Stimulated activated CD4-positive, alpha-beta T cell treated with anti-CD3 and anti-CD28 coated beads, Interleukin-2, amount 100 ng/mL, for 48 hours (primary cell): ENCODE results near the gene NCK2.
"Not testable (repeated sequence)": the region's sequence is repeated elsewhere in the genome, so short reads cannot be mapped to it uniquely, and the experiment has no call there.

Experiments used
- DNase-seq, 2 donors: peaks; one replicate each; pipeline ENCODE4 v3.0.0-alpha.2; 2020

The NCK2 gene

DNA sequence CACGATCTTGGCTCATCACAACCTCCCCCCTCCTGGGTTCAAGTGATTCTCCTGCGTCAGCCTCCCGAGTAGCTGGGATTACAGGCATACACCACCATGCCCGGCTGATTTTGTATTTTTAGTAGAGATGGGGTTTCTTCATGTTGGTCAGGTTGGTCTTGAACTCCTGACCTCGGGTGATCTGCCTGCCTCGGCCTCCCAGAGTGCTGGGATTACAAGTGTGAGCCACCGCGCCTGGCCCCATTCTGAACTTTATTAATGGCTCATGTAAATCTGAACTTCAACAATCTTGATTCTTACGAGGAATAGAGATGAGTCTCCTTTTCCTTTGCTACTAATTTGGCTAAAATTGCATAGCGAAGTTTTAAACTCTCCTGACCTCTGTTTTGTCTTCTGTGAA is 12.2 kb downstream of the NCK2 start:
- not testable (repeated sequence) for DNase-seq

DNA sequence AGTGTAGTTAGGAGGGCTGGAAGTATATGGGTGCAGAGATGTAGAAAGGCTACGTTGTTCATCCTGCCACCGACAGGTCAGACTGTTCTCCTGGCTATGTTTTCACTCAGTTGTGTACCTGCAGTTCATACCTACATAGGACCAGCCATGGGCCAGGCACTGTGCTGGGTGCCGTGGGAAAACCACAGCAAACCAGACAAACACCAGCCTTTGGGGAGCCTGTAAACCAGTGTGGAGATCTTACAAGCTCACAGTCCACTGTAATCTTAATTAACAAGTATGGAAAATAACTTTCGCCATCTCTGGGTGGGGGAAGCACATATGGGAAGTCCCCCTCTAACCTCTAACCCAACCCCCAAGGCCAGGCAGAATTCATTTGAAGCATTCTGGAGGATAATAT is 12.7 kb downstream of the NCK2 start:
- DNase-seq = no peak

DNA sequence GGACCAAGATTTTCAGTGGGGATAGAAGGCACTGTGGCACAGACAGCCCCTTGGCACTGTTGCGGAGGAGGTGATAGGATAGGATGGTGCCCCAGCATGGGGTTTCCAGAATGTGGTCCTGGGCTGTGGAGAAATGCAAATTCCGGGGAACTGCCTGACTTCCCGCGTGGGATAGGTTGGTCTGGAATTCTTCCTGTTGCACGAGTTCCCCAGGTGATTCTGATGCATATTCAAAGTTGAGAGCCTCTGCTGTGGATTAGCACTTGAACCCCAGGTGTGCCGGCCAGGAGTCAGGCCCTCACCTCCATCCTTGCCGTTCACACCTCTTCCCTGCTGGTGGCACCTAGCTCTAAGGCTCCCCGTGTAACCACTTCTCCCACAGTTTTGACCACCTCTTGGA is 15.5 kb downstream of the NCK2 start:
- DNase-seq = no peak

DNA sequence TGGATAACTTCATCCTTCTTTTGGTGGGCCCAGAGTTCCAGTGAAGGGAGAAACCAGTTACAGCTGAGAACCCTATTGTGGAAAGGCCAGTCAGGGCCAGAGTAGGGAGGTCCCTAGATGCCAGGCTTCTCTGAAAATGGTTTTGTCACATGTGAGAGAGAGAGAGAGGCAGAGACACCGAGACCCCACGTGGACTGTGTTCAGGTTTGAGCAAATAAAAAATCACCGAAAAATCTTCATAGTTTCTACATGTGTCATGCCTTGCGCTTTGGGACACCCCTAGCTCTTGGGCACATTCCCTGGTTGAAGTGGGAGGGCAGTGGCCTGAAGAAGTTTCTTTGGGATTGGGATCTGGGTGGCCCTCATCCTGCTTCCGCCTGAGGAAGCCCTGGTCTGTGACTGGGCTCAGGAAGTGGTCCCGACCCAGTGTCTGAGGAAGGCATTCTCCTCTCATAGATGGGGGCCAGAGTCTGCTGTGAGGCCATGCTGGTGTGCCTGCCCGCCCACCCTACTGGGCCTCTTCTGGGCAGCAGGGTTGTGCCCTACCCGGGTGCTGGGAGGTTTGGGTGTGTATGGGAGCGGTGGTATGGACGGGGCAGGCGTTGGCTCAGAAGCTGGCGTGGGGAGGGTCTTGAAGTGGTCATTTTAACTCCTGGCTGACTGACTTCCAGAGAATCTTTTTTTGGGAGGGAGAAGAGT is 16.1 kb downstream of the NCK2 start:
- DNase-seq = no peak

DNA sequence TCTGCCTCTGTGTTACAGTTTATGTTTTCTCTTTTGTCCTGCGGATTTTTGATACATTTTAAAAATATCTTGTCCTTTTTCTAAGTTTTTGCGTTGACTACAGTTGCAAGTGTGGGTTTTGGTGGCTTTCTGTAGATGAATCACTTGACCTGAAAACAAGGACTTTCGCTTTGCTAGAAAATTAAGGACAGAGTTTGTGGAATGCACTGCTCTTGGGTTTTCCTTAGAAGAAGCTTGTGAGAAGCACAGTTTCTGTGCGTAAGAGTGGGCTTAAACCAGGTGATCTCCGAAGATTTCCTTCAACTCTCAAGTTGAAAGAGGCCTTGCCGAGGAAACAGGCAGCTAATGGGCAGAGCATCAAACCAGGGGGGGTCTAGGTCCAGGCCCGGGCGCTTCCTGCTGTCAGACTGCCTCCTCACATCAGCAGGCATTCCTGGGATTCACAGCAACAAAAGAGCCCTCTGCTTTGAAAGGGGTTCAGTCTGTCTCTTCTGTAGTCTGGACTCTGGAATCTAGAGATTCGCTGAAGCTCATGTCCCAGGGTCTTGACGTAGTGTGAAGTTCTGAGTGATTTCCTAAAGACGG is 17.3 kb downstream of the NCK2 start:
- no peak for DNase-seq

DNA sequence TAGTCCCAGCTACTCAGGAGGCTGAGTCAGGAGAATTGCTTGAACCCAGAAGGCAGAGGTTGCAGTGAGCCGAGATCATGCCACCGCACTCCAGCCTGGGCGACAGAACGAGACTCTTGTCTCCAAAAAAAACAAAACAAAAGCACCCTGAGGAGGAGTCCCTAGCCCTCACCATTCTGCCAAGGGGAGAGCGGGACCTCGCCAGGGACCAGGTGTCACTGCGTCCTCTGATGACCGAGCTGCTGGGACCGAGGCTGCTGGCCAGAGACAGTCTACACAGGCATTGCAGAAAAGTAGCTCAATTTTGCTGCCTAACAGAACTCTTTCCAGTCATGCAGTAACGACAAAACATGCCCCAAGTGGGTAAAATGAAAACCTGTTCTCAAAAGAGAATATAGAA is 18.4 kb downstream of the NCK2 start:
- DNase-seq = no peak

DNA sequence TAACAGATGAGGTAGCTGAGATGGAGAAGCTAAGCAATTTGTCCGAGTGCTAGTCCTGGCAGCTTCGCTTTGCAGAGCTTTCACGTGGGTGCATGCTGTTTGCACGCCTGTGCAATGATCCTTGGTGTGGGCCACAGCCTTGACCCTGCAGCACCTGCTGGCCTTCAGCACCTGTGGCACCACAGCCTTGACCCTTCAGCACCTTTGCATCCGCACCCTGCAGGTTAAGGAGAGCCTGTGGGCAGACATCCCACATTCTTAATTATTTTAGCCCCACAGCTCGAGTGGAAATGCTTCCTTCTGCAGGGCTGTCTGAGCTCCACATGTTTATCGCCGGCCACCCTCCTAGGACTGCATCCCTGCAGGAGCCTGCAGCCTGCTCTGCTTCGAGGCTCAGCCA is 19.3 kb downstream of the NCK2 start:
- no peak for DNase-seq

DNA sequence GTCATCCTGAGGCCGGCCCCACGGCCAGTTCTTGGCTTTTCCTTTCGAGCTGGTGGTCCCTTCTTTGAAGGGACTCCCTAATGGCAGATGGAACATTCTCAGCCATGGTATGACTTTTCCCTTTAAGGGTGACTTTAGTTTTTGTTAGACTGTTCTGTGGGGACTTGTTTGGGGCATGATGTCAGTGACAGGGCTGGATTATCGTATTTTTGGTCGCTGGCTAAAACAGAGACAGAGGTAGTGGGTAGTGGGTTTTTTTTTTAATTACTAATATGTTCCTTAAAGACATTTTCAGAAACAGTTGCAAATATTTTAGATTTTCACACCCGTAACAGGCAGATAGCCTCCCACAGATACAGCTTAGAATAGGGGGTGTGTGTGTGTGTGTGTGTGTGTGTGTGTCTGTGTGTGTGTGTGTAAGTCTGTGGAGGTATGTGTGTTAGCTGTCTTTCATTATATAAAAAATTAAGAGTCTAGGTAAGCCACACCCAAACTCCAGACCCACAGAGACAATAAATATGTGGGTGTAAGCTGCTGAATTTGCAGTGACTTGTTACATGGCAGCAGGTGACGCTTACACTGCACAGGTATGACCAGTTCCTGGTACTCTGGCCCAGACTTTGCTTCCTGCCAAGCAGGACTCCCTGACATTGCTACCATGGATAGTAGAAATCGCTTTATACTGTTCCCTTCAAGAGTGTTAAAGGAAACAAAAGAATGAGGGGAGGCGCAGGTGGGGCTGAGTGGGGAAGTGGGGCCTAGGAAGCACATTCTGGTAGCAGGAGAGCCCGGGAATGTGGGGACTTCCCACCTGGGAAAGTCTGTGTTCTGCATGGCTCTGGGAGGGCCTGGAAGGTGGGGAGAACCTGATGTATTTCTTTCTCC is 20.9 kb downstream of the NCK2 start:
- DNase-seq = no peak

DNA sequence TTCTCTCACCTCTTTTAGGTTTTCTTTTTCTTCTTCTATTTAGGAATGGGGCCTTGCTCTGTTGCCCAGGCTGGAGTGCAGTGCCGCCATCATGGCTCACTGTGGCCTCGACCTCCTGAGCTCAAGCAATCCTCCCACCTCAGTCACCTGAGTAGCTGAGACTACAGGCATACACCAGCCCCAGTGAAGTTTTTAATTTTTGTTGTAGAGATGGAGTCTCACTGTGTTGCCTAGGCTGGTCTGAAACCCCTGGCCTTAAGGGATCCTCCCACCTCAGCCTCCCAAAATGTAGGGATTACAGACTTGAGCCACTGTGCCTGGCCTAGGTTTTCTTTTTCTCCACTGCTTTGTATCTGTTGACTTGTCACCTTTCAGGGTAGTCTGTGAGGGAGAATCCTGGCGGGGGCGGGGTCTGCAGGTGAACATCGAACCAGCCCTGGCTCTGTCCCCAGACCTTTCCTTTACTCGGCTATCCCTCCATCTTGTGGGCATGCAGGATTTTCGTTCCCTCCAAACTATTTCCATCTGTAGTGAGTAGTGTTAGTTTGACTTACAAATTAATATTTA is 21.7 kb downstream of the NCK2 start:
- DNase-seq = no peak

DNA sequence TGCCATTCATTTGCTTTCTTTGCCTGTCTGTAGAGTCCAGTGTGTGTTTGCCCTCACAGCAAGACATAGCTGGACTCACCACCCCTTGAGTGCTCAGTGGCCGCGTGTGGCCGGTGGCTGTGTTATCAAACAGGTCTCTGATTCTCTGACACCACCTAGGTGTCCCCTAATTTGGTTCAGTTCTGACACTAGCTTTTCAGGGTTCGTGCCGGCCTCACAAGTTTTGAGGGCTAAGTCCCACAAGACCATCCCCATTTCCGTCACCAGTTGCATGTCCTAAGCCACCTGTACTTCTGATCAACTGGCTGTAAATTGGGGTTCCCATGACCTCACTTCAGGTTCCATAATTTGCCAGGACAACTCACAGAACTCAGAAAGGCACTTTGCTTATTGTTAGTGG is 23.5 kb downstream of the NCK2 start:
- no peak for DNase-seq

DNA sequence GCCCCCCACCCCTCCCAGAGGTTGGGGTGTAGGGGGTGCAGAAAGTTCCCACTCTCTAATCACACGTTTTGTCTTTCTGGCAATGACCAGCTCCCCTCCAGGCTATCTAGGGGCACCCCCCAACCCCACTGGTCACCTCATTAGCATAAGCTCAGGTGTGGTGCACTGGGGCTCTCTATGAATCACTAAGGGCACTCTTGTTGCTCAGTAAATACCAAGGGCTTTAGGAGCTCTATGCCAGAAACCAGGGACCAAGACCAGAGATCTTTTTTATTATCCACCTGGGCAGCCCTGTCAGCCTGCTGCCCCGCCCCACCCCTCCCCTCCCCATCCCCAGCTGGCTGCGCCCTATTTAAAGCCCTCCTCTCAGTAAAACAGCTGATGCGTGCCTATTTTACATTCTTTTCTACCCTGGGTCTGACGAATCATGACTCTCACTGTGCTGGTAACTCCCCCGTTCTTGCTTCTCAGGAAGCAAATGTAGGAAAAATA is 24.3 kb downstream of the NCK2 start:
- DNase-seq = no peak

DNA sequence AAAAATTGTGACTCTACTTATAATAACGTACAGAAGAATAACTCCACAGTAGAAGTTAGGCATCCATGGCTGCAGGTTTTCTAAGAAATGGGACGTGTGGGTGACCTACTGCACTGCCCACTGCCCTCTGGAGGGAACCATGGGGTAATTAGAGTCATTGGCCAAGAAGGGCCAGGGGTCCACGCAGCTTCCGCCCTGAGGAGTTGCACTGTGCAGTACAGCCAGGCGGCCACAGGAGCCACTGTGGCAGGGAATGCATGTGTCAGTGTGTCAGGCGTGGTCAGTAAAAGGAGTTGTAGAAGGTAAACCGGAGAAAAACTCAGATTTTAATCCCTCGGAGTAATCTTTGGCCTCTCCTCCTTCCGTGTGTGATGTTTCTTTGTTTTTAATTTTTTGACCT is 24.8 kb downstream of the NCK2 start:
- no peak for DNase-seq

DNA sequence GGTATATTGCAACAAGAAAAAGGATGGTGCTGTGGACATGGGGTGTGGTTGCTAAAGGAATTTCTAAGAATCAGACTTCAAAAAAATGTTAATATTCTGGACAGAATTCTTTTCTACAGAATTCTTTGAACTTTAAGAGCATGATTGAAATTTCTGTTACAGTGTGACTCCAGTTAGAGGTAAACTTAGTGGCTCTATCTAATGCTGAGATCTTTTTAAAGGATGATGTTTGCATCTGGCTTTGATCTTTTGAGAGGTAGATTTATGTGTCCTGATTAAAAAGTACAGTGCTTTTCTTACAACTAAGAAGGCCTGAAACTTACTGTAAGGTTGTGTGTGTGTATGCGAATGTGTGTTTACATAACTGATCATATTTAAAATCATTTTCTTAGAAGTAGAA is 25.4 kb downstream of the NCK2 start:
- DNase-seq = no peak

DNA sequence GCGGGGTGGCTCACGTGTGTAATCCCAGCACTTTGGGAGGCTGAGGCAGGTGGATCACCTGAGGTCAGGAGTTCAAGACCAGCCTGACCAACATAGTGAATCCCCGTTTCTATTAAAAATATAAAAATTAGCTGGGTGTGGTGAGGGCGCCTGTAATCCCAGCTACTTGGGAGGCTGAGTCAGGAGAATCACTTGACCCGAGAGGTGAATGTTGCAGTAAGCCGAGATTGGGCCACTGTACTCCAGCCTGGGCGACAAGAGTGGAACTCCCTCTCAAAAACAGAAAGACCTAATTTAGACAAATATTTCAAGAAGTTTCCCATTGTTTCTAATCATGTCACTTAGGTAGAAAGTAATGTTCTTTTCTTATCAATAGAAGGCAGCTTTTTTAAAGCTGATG is 26.6 kb downstream of the NCK2 start:
- DNase-seq = not testable (repeated sequence)

DNA sequence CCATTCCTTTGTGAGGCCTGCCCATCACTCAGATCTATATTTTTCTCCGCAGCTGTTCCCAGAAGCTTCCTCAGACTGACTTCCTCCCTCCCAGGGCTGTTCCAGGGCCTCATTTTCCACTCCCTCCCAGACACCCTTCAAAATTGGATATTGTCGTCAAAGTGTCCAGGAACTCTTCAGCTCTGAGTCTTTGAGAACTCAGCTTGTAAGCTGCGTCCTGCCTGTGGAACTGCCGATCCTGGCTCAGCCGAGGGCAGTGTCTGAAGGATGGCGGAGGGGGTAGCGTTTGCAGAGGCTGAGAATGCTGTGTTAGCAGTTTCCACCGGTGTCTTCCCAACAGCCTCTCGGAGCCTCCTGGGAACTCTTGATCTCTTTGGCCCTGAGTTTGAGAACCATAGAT is 27.1 kb downstream of the NCK2 start:
- no peak for DNase-seq

DNA sequence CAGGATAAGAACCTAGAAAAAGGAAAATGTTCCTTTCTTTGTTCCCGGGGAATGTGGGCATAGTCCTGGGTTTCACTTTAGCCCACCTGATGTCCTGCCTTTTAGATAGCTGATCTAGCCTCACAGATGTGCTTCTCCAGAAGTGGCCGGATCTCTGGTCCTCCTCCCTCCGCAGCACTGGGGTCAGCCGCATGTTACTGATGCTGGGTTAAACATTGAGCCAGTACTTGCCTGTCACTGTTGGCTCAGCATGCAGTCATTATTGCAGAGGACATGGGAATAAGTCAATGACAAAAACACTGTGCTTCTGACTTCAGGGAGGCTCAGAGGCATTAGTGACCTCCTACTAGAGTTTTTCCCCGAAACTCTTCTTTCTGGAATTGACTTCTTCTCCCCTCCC is 27.6 kb downstream of the NCK2 start:
- DNase-seq = no peak

DNA sequence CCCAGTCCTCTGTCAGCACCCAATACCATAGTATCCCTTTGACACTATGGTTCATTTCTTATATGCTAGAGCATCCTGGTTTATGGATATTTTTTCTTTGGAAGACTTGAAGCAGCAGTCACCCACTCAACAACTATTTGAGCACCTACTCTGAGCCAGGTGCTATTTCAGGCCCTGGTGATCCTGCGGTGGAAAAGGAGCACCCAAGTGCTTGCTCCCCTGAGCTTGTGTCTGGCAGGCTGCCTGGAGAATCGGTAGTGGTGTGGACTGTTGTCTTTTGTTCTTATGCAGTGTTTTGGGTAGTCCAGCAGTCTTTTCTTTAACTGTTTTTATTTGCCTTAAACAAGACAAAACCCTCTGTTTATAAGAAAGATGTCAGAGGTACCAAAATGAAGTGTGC is 28.9 kb downstream of the NCK2 start:
- no peak for DNase-seq

DNA sequence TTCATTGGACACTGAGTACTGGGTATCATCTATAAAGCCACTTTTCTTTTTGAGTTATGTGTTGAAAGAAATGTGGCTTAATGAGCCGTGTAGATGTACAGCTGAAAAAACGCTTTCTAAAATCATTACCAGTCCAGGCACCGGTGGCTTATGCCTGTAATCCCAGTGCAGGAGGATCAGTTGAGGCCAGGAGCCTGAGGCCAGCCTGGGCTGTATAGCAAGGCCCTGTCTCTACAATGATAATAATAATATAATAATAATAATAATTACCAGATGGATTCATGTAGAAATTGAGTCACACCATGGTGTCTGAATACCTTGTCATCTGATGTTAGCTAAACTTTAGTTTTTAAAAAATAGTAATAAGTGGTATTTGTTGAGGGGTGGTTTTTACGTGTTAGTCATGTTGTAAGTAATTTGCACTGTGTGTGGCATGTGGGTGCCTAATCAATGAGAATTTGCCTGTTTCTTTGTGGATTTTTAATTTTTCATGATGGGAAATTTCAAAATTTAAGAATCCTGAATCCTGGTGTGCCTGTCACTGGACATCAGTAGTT is 30.1 kb downstream of the NCK2 start:
- no peak for DNase-seq

DNA sequence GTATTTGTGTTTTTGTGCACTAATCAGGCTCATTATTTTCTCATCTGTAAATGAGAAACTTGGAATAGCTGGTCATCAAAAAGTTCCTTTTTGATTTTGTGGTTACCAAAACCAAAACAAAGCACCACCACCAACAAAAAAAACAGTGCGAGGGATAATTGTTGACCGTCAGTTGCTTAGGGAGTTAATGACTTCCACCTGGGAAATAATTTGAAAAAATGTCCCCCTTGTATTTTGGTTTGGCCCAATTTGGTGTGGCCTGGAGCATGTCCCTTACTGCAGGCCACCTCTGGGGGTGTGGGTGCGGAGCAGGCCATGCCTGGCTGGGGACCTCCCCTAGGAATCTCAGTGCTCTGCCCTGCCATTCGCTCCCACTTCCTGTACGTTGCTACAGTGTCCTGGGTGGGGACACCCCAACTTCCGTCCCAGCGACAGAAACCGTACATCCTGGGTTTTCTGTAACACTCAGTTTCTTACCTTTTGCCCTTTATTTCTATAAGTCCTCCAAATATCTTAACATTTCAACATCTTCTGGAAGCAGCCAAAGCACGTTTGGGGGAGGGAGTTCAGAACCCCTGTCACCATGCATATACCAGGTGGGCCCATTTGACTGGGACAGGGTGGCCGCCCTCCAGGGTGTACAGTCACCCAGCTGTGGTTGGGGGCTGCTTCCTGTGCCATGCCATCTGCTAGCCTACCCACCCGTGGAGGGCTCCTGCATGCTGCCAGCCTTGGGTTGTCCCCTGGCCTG is 31.3 kb downstream of the NCK2 start:
- no peak for DNase-seq

DNA sequence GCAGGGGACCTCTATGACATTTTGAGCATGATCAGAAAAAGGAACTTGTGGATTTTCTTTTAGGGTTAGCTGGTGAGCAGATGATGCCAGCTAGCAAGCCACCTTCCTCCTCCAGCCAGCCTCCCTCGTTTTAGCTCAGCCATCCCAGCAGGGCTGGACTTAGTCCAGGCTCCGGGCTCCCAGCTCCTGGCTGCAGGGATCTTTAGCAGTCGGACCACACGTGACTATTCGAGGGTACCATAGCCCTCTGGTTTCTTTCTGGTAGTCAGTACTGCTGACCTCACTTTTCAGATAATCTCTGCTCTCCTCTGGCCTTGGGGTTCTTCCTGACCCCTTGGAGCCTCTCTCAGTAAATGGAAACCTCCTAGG is 31.8 kb downstream of the NCK2 start:
- no peak for DNase-seq

DNA sequence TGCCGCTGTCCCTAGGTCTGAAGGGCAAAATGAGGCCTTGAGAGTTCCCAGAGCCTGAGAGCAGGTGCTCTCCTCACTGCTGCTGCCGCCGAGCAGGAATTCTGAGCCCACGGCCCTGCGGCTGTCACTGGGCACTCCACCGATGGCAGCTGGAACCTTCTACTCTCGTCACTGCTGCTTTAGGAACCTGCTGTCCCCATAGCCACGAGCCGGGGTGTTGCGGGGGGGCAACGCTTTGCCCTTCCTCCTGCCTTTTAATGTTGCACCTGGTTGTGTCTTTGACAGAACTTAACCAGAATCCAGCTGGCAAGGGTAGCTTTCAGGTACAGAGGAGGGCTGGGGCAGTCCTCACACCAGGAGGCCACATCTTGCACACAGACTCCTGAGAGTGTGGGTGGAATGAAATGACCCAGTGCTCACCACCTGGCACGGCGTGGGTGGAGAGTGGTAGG is 32.3 kb downstream of the NCK2 start:
- DNase-seq = no peak

DNA sequence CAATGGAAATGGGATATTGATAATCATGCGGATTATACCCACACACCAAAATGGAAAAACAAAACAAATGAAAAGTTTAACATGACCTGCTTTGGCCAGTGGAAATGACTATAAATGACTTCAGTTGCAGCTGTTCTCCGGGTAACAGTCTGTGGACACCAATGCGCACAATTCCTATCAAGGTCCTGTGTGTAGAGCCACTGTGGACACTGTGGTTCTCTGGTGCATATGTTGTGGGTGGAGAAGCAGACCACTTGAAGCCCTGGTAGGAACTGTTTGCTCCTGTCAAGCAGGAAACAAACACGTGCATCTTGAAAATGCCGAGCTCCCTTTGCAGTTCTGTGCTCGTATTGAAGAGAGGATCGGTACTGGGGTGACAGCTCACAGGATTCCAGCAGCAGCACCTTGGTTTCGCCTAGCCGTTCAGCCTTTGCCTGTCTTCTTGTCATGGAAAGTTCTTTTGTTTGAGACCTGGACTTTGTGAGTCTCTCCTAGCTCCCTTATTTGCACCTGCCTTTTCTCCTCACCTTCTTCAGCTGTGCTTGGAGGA is 32.9 kb downstream of the NCK2 start:
- no peak for DNase-seq
